NCI-H2196 (cell line): ENCODE data around the gene ZNF385B.
"Not testable (repeated sequence)": the region's sequence is repeated elsewhere in the genome, so short reads cannot be mapped to it uniquely, and the experiment has no call there.

ENCODE experiments used
- DNase-seq: peaks from one replicate; lab custom pipeline; 2025; ENCODE audit not compliant: unreplicated experiment; lab: John Stamatoyannopoulos, UW

Gene ZNF385B

DNA sequence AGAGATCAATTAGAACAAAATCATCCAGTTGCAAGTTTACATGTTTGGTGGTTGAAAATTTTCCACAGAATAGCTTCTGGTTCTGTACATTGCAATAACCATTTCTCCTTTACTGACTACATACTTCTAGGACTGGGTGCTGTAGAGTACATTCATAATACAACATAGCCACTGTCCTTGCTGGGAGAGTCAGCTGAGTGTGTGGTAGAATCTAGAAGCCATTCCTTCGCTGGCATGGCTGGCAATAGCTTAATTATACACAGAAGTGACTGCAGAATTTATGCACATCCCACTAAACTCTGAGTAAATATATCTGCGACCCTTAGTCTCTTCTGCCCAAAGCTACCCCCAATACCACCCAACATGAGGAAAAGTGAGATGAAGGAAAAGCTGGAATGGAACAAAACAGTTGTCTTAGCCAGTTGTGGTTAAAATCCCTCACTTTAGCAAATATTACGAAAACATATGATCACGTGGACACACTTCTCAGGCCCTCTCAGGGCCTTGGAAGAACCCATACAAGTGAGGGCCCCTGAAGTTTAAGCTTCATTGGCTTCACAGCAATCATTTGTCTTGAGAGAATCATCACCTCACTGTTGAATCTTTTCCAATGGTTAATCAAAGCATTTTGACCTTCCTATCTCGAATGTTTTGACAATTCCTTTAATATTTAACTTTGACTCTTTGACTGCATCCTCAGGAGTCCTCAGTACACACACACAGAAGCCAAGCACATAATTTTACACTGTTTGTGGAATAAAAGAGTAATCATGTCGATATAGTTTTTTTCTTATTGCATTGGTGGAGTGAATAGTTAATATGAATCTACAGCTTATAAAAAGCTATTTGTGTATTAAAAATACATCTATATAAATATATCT is 225.1 kb downstream of the ZNF385B start:
- no peak for DNase-seq

GRCh38 chr2:179631769-179632385 is 229.5 kb downstream of the ZNF385B start:
- DNase-seq, result not testable (repeated sequence)

- DNase-seq, result not testable (repeated sequence)
These were observed 231.6 kb downstream of the ZNF385B start for GRCh38 chr2:179629776-179630175.

DNA sequence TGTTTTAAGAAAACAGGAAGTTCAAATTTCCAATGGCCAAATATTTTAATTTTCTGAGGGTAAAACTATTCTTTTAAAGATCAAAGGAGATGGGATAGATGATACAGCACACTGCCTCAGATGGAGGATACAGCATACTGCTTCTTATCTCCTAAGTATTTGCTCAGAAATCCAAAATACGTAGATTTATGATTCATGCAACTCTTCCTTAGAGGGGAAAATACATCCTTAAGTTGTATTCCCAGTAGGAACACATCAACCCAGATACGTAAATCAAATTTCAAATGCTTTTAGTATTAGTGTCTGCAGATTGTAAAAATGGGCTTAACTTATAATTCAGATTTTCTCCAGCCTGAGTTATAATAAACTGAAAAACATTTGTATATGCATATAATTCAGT is 235.2 kb downstream of the ZNF385B start:
- DNase-seq, result no peak

- no peak for DNase-seq
These were observed 238.6 kb downstream of the ZNF385B start for GRCh38 chr2:179622635-179623300.

GRCh38 chr2:179622112-179622511 is 239.3 kb downstream of the ZNF385B start:
- DNase-seq, result no peak

GRCh38 chr2:179619947-179620467 is 241.4 kb downstream of the ZNF385B start:
- DNase-seq, result no peak

GRCh38 chr2:179614121-179614520 is 247.3 kb downstream of the ZNF385B start:
- DNase-seq, result no peak

DNA sequence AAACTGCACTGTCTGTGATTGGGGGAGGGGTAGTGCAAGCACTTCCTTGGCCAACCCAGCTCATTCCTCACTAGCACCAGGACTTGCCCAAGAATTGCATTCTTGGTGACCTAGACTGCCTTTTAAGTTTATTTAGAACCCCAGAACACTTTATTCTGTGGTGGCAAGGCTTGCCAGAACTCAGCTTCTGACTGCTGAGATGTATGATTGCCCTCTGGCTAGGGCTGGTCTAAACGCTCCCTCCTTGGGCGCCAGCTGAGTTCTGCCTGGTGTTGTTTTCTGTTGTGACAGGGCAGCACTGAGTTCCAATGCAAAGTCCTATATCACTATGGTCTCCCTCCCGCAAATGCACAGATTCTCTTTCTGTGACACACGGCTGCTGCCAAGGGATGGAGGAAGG is 247.7 kb downstream of the ZNF385B start:
- no peak for DNase-seq

GRCh38 chr2:179613299-179613651 is 248.1 kb downstream of the ZNF385B start:
- no peak for DNase-seq

DNA sequence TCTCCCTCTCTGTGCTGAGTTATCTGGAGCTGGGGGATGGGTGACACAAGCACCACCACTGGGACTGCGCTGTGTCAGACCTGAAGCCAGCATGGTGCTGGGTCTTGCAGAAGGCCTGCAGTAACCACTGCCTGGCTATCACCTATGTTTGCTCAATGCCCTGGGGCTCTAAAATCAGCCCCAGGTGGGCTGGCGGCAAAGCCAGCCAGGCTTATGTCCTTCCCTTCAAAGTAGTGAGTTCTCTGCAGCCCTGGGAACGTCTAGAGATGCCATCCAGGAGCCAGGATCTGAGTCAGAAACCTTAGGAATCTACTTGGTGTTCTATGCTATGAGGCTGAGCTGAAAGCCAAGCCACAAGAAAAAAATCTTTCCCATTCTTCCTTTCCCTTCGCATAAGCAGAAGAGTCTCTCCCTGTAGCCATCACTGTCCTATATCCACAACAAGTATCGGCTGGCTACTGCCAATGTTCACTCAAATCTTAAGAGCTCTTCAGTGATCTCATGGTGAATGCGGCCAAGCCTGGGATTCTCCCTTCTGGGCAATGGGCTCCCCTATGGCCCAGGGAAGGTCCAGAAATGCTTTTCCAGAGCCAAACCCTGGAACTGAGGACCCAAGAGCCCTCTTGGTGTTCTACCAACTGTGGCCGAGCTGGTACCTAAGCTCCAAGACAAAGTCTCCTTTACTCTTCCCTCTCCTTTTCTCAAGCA is 248.7 kb downstream of the ZNF385B start:
- no peak for DNase-seq

GRCh38 chr2:179612108-179612507 is 249.3 kb downstream of the ZNF385B start:
- no peak for DNase-seq

DNA sequence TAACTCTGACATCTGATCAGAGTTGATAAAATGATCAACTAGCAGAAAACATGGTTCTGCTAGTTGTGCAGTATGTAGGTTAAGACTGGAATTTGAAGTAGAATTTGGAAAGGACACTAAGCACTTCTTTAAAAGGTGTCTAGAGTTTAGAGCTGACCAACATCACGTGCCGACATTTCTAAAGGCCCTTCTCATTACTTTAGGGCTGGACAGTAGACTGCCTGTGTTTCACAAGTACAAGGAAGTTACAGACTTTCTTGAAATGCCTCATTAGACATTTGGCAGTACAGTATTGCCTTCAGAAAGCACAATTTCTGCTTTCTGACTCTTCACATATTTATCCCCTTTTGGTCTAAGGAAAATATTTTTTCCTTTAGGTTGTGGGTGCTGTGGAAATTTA is 255.3 kb downstream of the ZNF385B start:
- no peak for DNase-seq

- no peak for DNase-seq
These were observed 256.1 kb downstream of the ZNF385B start for GRCh38 chr2:179605341-179605740.

GRCh38 chr2:179604598-179604997 is 256.8 kb downstream of the ZNF385B start:
- no peak for DNase-seq

- no peak for DNase-seq
These were observed 259.0 kb downstream of the ZNF385B start for GRCh38 chr2:179602452-179602851.

- DNase-seq, result no peak
These were observed 265.4 kb downstream of the ZNF385B start for GRCh38 chr2:179596018-179596417.

- no peak for DNase-seq
These were observed 266.1 kb downstream of the ZNF385B start for GRCh38 chr2:179595284-179595683.

DNA sequence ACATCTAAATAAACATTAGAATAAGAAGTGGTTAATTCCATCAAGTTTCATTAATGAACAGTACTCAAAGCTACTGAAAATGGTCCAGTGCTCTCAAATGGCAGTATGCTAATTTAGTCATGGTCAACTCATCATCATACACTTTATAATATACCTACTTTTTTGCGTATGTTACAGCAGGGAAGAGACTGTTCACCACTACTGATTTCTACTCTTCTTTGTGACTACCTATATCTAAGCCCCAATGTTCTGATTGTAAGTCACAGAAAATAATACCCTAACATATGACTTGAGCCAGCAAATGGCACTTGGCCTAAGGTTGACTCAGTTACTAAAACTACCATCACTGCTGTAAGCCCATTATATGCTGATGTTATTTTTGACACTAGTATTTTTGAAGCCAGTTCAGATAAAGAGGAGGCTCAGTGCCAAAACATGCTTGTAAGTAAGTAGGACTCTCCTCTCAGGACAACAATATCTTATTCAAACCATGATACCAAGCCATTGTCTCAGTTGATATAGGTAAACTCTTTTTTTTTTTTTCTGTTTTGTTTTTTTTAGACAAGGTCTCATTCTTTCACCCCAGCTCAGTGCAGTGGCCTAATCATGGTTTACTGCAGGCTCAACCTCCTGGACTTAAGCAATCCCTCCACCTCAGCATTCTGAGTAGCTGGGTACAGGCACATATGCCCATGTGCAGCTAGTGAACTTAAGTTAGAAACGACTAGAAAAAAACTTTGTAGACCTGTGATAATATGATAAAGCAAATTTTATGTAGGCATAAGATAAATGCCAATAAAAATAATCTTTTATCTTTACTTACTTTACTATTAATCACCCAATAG is 266.9 kb downstream of the ZNF385B start:
- DNase-seq, result no peak

GRCh38 chr2:179593323-179593722 is 268.1 kb downstream of the ZNF385B start:
- DNase-seq, result no peak
